Measurements from ENCODE around the gene CYP20A1. TPM values are rescaled to one million over a fixed set of nuclear protein-coding genes. Genes with fewer than 3 reads are reported as not detected.
"Not testable (repeated sequence)": the region's sequence is repeated elsewhere in the genome, so short reads cannot be mapped to it uniquely, and the experiment has no call there.

CYP20A1 gene
- total and polyA plus RNA-seq, 2 of the 8 experiments (the other 6 are each of a cell fraction or from before 2014, with no cell fraction given), result 6.2 to 21.5 TPM

DNA sequence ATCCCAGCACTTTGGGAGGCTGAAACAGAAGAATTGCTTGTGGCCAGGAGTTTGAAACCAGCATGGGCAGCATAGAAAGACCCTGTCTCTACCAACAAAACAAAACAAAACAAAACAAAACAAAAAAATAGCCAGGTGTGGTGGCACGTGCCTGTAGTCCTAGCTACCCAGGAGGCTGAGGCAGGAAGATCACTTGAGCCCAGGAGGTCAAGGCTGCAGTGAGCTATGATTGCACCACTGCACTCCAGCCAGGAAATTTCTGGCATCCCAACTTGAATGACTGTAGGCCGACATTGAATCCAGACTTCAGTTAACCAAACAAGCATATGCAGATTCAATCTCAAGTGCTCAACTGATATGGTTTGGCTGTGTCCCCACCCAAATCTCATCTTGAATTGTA, 9.1 kb upstream of the CYP20A1 start:
- not testable (repeated sequence) for H2BK12ac ChIP-seq (ENCODE audit: low read depth, low read length); H3K27me3 ChIP-seq (replicated peaks in 1 of 4; ENCODE audit: control insufficient read depth in 3 of 4, extremely low read depth in 1 of 4, insufficient read depth in 3 of 4, low read length in 3 of 4); H2BK120ac ChIP-seq (replicated peaks; ENCODE audit: low read depth, low read length); H4K91ac ChIP-seq (replicated peaks; ENCODE audit: insufficient read length, low read length); H3K4me2 ChIP-seq (ENCODE audit: insufficient read depth in 1 of 2, low read depth in 2 of 2, low read length in 2 of 2); H3K4me3 ChIP-seq (ENCODE audit: extremely low read depth in 1 of 4, insufficient read depth in 2 of 4, low read depth in 3 of 4, low read length in 4 of 4); H3K14ac ChIP-seq (ENCODE audit: insufficient read length); H3K79me1 ChIP-seq (ENCODE audit: low read depth, low read length); H3K4me1 ChIP-seq (replicated peaks in 1 of 4; ENCODE audit: control insufficient read depth in 3 of 4, insufficient read depth in 4 of 4, low read length in 3 of 4); H2AFZ ChIP-seq (ENCODE audit: low read length); H4K20me1 ChIP-seq (replicated peaks in 1 of 2; ENCODE audit: control insufficient read depth in 1 of 2, insufficient read depth in 2 of 2, low read length in 2 of 2); H3K36me3 ChIP-seq (ENCODE audit: control insufficient read depth in 2 of 4, insufficient read depth in 4 of 4, low read length in 3 of 4); H3K9ac ChIP-seq (replicated peaks in 1 of 4; ENCODE audit: extremely low read depth in 1 of 4, low read depth in 3 of 4, low read length in 3 of 4); H3K23ac ChIP-seq (ENCODE audit: insufficient read length); H2BK20ac ChIP-seq (ENCODE audit: low read length); H3K23me2 ChIP-seq (ENCODE audit: low read depth, low read length); H3K9me3 ChIP-seq (ENCODE audit: insufficient read depth in 2 of 2, low read depth in 1 of 2, low read length in 1 of 2); DNase-seq (ENCODE audit: low read depth in 1 of 2, low spot score in 2 of 2); H2BK5ac ChIP-seq (ENCODE audit: low read depth, low read length); H3K79me2 ChIP-seq (ENCODE audit: control insufficient read depth in 1 of 2, insufficient read depth in 2 of 2, low read length in 2 of 2); H4K8ac ChIP-seq (ENCODE audit: extremely low read depth, insufficient read depth, low read length); H2AK5ac ChIP-seq (ENCODE audit: low read depth, low read length); H4K5ac ChIP-seq (ENCODE audit: insufficient read length, low read depth, low read length); FAIRE-seq; H3K56ac ChIP-seq (replicated peaks; ENCODE audit: insufficient read length, low read depth, low read length); H3K18ac ChIP-seq (ENCODE audit: extremely low read depth, low read length); H3K27ac ChIP-seq (ENCODE audit: low read depth, low read length); H2BK15ac ChIP-seq (ENCODE audit: low read length); H3K4ac ChIP-seq (replicated peaks; ENCODE audit: insufficient read length, low read depth, low read length)
- 96% methylated on average over 2 of the region's 2 CpGs; no CpG with 5 or more reads in 1 of the 2 experiments for WGBS, 2 experiments (ENCODE audit: extremely low coverage in 1 of 2, insufficient coverage in 1 of 2, insufficient read length in 1 of 2, insufficient replicate concordance in 2 of 2, low coverage in 1 of 2, low lambda C conversion rate in 2 of 2, missing lambda C conversion rate in 1 of 2)
- POLR2A ChIA-PET (ENCODE audit: partially characterized antibody), result interaction anchor here (0.9 kb wide), 1 partner anchor 9 kb away, joined by 4 read pairs; no protein-coding TSS in a partner anchor
- CTCF ChIA-PET (ENCODE audit: partially characterized antibody), result interaction anchor here (0.6 to 1.2 kb wide), 2 partner anchors 9 to 673 kb away, joined by 3 read pairs; partner anchors contain the start of gene CYP20A1
